SK-N-MC (cell line): ENCODE data around the gene ABCC1.

ENCODE experiments used
- EZH2 ChIP-seq: fragments of 200-600 bp; sonication (generic); IDR thresholded peaks from one replicate; pipeline ENCODE4 v1.6.1; 2017; ENCODE audit warnings: antibody characterized with exemption
- FOXP2 ChIP-seq: optimal IDR thresholded peaks from 2 replicates; pipeline ENCODE3; 2011; ENCODE audit warnings: mild to moderate bottlenecking, moderate library complexity; ENCODE audit not compliant: insufficient read depth; ENCODE audit errors: extremely low read length, control extremely low read depth
- POLR2AphosphoS5 ChIP-seq: IDR thresholded peaks from 2 replicates; pipeline ENCODE4 v1.6.1; 2012; ENCODE audit warnings: mild to moderate bottlenecking, low read depth, low read length, borderline replicate concordance

DNA sequence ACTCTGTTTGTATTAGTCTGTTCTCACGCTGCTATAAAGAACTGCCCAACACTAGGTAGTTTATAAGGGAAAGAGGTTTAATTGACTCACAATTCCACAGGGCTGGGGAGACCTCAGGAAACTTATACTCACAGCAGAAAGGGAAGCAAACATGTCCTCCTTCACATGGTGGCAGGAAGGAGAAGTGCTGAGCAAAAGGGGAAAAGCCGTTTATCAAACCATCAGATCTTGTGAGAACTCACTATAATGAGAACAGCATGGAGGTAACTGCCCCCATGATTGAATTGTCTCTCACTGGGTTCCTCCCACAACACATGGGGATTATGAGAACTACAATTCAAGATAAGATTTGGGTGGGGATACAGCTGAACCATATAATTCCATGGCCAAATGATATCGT lies 30.9 kb downstream of the ABCC1 start:
- TF ChIP-seq POLR2AphosphoS5 (no peak), EZH2 (no peak), FOXP2 (no peak)
